ENCODE results near the gene PPIB. TPM values are rescaled to one million over a fixed set of nuclear protein-coding genes. Genes with fewer than 3 reads are reported as not detected.

PPIB gene
- total and polyA plus RNA-seq, 4 experiments from 2014 or later: 247 to 730 (median 443) TPM

DNA sequence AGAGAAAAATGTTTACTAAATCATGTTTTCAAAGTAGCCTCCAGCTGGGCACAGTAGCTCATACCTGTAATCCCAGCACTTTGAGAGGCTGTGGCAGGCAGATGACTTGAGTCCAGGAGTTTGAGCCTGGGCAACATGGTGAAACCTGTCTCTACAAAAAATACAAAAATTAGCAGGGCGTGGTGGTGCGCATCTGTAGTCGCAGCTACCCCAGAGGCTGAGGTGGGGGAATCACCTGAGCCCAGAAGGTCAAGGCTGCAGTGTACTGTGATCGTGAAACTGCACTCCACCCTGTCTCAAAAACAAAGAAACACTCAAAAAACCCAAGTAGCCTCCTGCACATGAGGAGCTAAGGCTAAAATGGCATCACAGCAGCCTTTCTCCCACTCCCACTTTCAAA, 1.6 kb upstream of the PPIB start:
- H3K27me3 ChIP-seq (ENCODE audit: insufficient read depth, low read length): no peaks in the 10 kb centered on the region
- no peak overlapping the region for H3K4me3 ChIP-seq (ENCODE audit: low read length in 2 of 2)
- POLR2A ChIA-PET (ENCODE audit: partially characterized antibody): interaction anchor here (1.3 to 5.4 kb wide), 4 partner anchors 11 to 223 kb away, joined by 3 to 66 read pairs (median 40); partner anchors contain the start of genes CIAO2A, SNX1, SNX22 and TRIP4
- H3K9me3 ChIP-seq (ENCODE audit: control insufficient read depth in 1 of 2, low read length in 2 of 2): no peaks in the 10 kb centered on the region
- H3K9me3 Mint-ChIP-seq: no peaks in the 10 kb centered on the region
- CTCF ChIA-PET (ENCODE audit: partially characterized antibody): interaction anchor here (0.6 to 6.2 kb wide), 3 partner anchors 11 to 1358 kb away, joined by 3 to 43 read pairs (median 3); partner anchors contain the start of gene SNX22
- H3K27ac Mint-ChIP-seq: peak overlapping the region; percentile 42 to 96 (median 85)
- no peak for DNase-seq
- H3K4me1 ChIP-seq (ENCODE audit: insufficient read depth, low read length): peaks cover 43% of the 10 kb centered on the region
- H3K4me1 Mint-ChIP-seq: peaks cover 22 to 41% (median 31%) of the 10 kb centered on the region in 4 donors
- H3K36me3 ChIP-seq (ENCODE audit: insufficient read depth, low read length): peaks cover 13% of the 10 kb centered on the region
- peak overlapping the region; percentile 7 to 68 (median 42) for H3K4me3 Mint-ChIP-seq
- no peaks in the 10 kb centered on the region for H3K27me3 Mint-ChIP-seq
- intact Hi-C loops (cut with micrococcal nuclease): loop anchor here (5.0 to 10.0 kb wide), 2 partner anchors 490 to 1123 kb away; partner anchors contain the start of gene PARP16
- no peak overlapping the region for H3K27ac ChIP-seq (ENCODE audit: low read depth, low read length)
- H3K36me3 Mint-ChIP-seq: peaks cover 15 to 17% of the 10 kb centered on the region in 2 donors

DNA sequence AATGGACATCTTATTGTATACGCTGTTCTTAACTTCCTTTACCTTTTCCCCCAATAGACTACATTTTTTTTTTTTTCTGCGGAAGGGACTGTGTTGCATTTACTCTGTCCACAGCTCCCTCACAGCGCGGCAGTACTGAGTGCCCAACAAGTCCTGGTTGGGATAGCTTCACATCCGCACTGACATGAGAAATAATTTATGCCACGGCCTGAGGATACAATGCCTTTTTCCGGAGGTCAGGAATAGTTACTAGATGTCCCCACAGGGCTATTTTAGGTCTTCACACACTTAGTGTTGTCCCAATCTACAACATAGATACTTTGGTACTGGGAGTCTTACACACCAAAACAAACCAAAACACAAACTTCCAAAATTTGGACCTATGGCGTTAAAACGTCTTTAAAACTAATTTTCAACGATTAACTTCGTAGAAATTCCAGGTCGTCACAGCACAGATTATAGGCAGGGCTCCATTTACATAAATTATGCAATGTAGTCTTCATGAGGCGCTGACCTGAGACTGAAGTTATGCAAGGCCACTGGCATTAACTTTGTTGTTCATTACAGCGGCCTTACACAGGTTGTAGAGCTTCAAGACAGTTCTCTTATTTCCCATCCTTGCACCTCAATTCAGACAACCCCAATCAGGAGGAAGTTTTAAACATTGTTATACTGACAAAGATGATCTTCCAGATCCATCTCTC, 989 bp upstream of the PPIB start:
- H3K36me3 ChIP-seq (ENCODE audit: insufficient read depth, low read length): peaks cover 17% of the 10 kb centered on the region
- Mint-ChIP-seq H3K4me3 (peak overlapping the region; percentile 81 to 95 (median 88)), H3K27ac (peak overlapping the region; percentile 85 to 98 (median 96)), H3K27me3 (no peaks in the 10 kb centered on the region), H3K9me3 (no peaks in the 10 kb centered on the region), H3K36me3 (peaks cover 18 to 24% of the 10 kb centered on the region in 2 donors), H3K4me1 (peaks cover 24 to 46% (median 34%) of the 10 kb centered on the region in 4 donors)
- H3K4me1 ChIP-seq (ENCODE audit: insufficient read depth, low read length): peaks cover 47% of the 10 kb centered on the region
- H3K27me3 ChIP-seq (ENCODE audit: insufficient read depth, low read length): no peaks in the 10 kb centered on the region
- no peaks in the 10 kb centered on the region for H3K9me3 ChIP-seq (ENCODE audit: control insufficient read depth in 1 of 2, low read length in 2 of 2)
- intact Hi-C loops (cut with micrococcal nuclease): loop anchor here (1.0 to 10.0 kb wide), 11 partner anchors 11 to 1353 kb away; partner anchors contain the start of genes CIAO2A, CLPX, CSNK1G1 and DPP8
- H3K27ac ChIP-seq (ENCODE audit: low read depth, low read length): peak overlapping the region; percentile 80
- H3K4me3 ChIP-seq (ENCODE audit: low read length in 2 of 2): peak overlapping the region; percentile 55 to 61
- no peak for DNase-seq
- POLR2A ChIA-PET (ENCODE audit: partially characterized antibody): interaction anchor here (0.6 to 5.4 kb wide), 15 partner anchors 8 to 730 kb away, joined by 3 to 66 read pairs (median 5); partner anchors contain the start of genes CIAO2A, CSNK1G1, SNX1 and SNX22
- CTCF ChIA-PET (ENCODE audit: partially characterized antibody): interaction anchor here (0.7 to 6.2 kb wide), 8 partner anchors 11 to 1134 kb away, joined by 3 to 43 read pairs (median 4); partner anchors contain the start of genes CSNK1G1, SNX22 and TRIP4

DNA sequence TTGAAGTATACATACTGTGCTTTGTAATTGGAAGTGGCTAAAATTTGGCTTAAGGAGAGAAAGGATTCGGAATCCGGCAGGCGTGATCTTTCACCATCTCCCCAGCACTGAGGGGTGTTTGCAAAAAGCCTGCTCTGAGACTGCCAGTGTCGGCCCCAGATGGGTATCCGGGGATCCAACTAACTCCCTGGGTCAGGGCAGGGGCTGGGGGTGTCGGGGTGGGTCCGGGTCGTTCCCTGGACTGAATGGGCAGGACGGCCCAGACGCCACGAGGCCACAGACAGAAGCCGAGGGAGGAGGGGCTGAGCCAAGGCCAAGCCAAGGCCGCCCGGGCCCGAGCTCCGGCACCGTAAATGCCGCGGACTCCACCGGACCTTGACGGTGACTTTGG, 349 bp downstream of the PPIB start:
- Mint-ChIP-seq H3K4me1 (peaks cover 30 to 56% (median 42%) of the 10 kb centered on the region in 4 donors), H3K27ac (peak overlapping the region; percentile 85 to 96 (median 91)), H3K9me3 (no peaks in the 10 kb centered on the region), H3K27me3 (no peaks in the 10 kb centered on the region), H3K36me3 (peaks cover 32 to 37% of the 10 kb centered on the region in 2 donors), H3K4me3 (peak overlapping the region; percentile 81 to 94 (median 90))
- DNase-seq: no peak
- Histone ChIP-seq H3K4me3 (ENCODE audit: low read length in 2 of 2) (peak overlapping the region; percentile 68 to 71), H3K9me3 (ENCODE audit: control insufficient read depth in 1 of 2, low read length in 2 of 2) (no peaks in the 10 kb centered on the region), H3K4me1 (ENCODE audit: insufficient read depth, low read length) (peaks cover 54% of the 10 kb centered on the region), H3K27me3 (ENCODE audit: insufficient read depth, low read length) (no peaks in the 10 kb centered on the region), H3K27ac (ENCODE audit: low read depth, low read length) (peak overlapping the region; percentile 80), H3K36me3 (ENCODE audit: insufficient read depth, low read length) (peaks cover 31% of the 10 kb centered on the region)
- POLR2A ChIA-PET (ENCODE audit: partially characterized antibody): interaction anchor here (0.7 to 5.4 kb wide), 14 partner anchors 10 to 1124 kb away, joined by 3 to 66 read pairs (median 5); partner anchors contain the start of genes CIAO2A, PARP16, SNX1 and SNX22
- intact Hi-C loops (cut with micrococcal nuclease): loop anchor here (2.0 to 10.0 kb wide), 5 partner anchors 492 to 1354 kb away; partner anchors contain the start of genes CLPX, DPP8 and PARP16
- CTCF ChIA-PET (ENCODE audit: partially characterized antibody): interaction anchor here (1.2 to 6.2 kb wide), 3 partner anchors 9 to 194 kb away, joined by 4 to 43 read pairs (median 5); partner anchors contain the start of genes CSNK1G1 and SNX22

DNA sequence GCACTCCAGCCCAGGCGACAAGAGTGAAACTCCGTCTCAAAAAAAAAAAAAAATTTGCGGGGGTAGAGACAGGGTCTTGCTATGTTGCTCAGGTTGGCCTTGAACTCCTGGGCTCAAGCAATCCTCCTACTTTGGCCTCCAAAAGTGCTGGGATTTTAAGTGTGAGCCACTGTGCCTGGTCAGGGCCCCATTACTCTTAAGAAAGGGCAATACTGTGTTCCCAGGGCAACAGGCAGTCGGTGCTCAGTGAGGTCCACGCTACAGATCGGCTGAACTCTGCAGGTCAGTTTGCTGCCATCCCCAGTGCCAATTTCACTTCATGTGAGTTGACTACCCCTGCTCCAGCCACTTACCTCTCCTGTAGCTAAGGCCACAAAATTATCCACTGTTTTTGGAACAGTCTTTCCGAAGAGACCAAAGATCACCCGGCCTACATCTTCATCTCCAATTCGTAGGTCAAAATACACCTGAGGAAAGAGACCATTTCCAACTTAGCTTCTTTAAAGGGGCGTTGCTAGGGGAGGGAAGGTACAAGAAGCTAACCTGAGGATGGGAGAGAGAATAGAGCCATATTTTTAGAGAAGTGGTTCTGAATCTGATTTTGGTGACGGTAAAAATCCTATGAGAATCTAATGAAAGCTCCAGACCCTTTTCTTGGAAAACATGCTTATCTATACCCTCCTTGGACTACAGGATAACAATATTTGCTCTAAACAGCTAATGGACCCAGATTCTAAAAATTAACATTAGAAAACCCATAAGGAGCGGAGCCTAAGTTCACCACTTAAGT, 939 bp downstream of the PPIB start:
- peak overlapping the region; percentile 85 to 96 (median 91) for H3K27ac Mint-ChIP-seq
- H3K4me1 ChIP-seq (ENCODE audit: insufficient read depth, low read length): peaks cover 52% of the 10 kb centered on the region
- H3K27ac ChIP-seq (ENCODE audit: low read depth, low read length): peak overlapping the region; percentile 80
- no peaks in the 10 kb centered on the region for H3K27me3 Mint-ChIP-seq
- intact Hi-C loops (cut with micrococcal nuclease): loop anchor here (2.0 to 10.0 kb wide), 5 partner anchors 493 to 1355 kb away; partner anchors contain the start of genes CLPX, DPP8 and PARP16
- POLR2A ChIA-PET (ENCODE audit: partially characterized antibody): interaction anchor here (0.5 to 5.4 kb wide), 15 partner anchors 9 to 1125 kb away, joined by 3 to 66 read pairs (median 4); partner anchors contain the start of genes CIAO2A, PARP16, SNX1 and SNX22
- CTCF ChIA-PET (ENCODE audit: partially characterized antibody): interaction anchor here (6.2 kb wide), 1 partner anchor 9 kb away, joined by 43 read pairs; the partner anchor contains the start of gene SNX22
- DNase-seq: no peak
- no peaks in the 10 kb centered on the region for H3K9me3 Mint-ChIP-seq
- H3K27me3 ChIP-seq (ENCODE audit: insufficient read depth, low read length): no peaks in the 10 kb centered on the region
- no peaks in the 10 kb centered on the region for H3K9me3 ChIP-seq (ENCODE audit: control insufficient read depth in 1 of 2, low read length in 2 of 2)
- peaks cover 33 to 43% of the 10 kb centered on the region in 2 donors for H3K36me3 Mint-ChIP-seq
- peak overlapping the region; percentile 68 to 71 for H3K4me3 ChIP-seq (ENCODE audit: low read length in 2 of 2)
- H3K4me1 Mint-ChIP-seq: peaks cover 30 to 57% (median 44%) of the 10 kb centered on the region in 4 donors
- H3K36me3 ChIP-seq (ENCODE audit: insufficient read depth, low read length): peaks cover 37% of the 10 kb centered on the region
- peak overlapping the region; percentile 81 to 94 (median 90) for H3K4me3 Mint-ChIP-seq

DNA sequence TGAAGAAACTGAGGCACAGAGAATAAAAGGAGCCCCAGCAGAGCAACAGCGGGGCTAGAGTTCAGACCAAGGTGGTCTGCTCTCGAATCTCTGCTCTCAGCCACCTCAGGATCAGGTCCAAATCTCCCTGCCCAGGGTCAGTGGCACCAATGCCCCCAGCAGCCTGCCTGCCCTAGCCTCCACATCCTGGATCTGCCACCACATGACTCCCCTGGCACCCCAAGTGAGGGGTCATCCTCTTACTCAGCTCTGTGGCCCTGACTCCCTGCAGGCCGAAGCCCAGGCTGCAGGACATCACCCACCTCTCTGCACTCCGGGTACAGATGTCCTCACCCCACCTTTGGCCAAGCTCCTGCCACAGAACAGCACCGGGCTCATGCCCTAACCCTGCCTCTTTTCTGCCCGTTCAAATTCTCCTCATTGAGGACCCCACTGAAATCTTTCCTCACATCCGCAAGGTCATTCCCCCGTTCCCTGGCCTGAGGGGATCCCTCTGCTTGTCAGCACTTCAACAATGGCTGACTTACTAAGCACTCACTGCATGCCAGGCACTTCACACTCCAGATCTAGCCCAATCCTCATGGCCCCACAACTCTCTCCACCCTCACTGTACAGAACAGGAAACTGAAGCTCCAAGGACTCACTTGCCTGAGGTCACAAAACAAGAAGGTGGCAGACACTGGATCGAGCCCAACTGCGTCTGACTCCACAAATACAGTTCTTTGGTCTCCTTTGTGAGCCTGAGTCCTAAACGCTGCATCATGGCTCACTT, 4.3 kb downstream of the PPIB start:
- Mint-ChIP-seq H3K4me1 (peaks cover 24 to 53% (median 34%) of the 10 kb centered on the region in 4 donors), H3K4me3 (peak overlapping the region in 6 of 8 donors; percentile 2 to 55 (median 34)), H3K27ac (peak overlapping the region in 6 of 7 donors; percentile 30 to 77 (median 58)), H3K36me3 (peaks cover 42 to 64% of the 10 kb centered on the region in 2 donors), H3K9me3 (peaks cover 0 to 2% (median 0%) of the 10 kb centered on the region in 8 donors), H3K27me3 (no peaks in the 10 kb centered on the region)
- peaks cover 50% of the 10 kb centered on the region for H3K36me3 ChIP-seq (ENCODE audit: insufficient read depth, low read length)
- POLR2A ChIA-PET (ENCODE audit: partially characterized antibody): no interaction called here
- intact Hi-C loops (cut with micrococcal nuclease): no loop called here
- H3K9me3 ChIP-seq (ENCODE audit: control insufficient read depth in 1 of 2, low read length in 2 of 2): no peaks in the 10 kb centered on the region
- no peaks in the 10 kb centered on the region for H3K27me3 ChIP-seq (ENCODE audit: insufficient read depth, low read length)
- peaks cover 45% of the 10 kb centered on the region for H3K4me1 ChIP-seq (ENCODE audit: insufficient read depth, low read length)
- no peak overlapping the region for H3K4me3 ChIP-seq (ENCODE audit: low read length in 2 of 2)
- CTCF ChIA-PET (ENCODE audit: partially characterized antibody): no interaction called here
- H3K27ac ChIP-seq (ENCODE audit: low read depth, low read length): no peak overlapping the region
- DNase-seq: no peak

DNA sequence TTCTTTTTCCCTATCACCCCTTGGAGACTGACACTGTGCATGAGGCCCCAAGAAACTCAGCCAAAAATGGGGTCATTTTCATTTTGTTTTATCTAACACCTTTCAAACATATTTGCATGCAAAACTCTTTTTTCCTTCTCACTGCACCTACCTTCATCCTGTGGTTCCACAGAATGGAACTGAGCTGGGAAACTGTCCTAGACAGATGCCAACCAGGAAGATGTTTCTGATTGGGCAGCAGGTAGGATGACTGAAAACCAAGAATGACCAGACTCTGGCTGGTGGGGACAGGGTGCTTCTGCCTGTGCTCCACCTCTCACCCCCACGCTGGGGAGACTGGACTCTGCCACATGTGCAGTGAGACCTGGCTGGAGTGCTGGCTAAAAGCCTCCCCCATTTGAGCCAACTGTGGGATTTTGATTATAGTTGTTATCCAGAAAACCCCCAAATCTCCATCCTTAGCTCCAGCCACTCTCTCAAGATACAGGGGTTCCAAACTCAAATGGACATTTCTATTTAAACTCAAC, 5.2 kb downstream of the PPIB start:
- H3K4me3 ChIP-seq (ENCODE audit: low read length in 2 of 2): no peak overlapping the region
- H3K4me1 ChIP-seq (ENCODE audit: insufficient read depth, low read length): peaks cover 51% of the 10 kb centered on the region
- peaks cover 6% of the 10 kb centered on the region for H3K27me3 ChIP-seq (ENCODE audit: insufficient read depth, low read length)
- Mint-ChIP-seq H3K27me3 (peaks cover 2 to 3% of the 10 kb centered on the region in 2 donors), H3K27ac (peak overlapping the region in 3 of 7 donors; percentile 8 to 67 (median 59)), H3K36me3 (peaks cover 42 to 66% of the 10 kb centered on the region in 2 donors), H3K4me1 (peaks cover 24 to 56% (median 37%) of the 10 kb centered on the region in 4 donors), H3K9me3 (peaks cover 0 to 2% (median 0%) of the 10 kb centered on the region in 8 donors), H3K4me3 (peak overlapping the region in 1 of 8 donors; percentile 32)
- H3K36me3 ChIP-seq (ENCODE audit: insufficient read depth, low read length): peaks cover 50% of the 10 kb centered on the region
- no peaks in the 10 kb centered on the region for H3K9me3 ChIP-seq (ENCODE audit: control insufficient read depth in 1 of 2, low read length in 2 of 2)
- DNase-seq: no peak
- H3K27ac ChIP-seq (ENCODE audit: low read depth, low read length): no peak overlapping the region
- ChIA-PET CTCF (ENCODE audit: partially characterized antibody) (no interaction called here), POLR2A (ENCODE audit: partially characterized antibody) (no interaction called here)
- intact Hi-C loops (cut with micrococcal nuclease): no loop called here

Measured in CD4-positive, alpha-beta memory T cell (primary cell).